ENCODE measurements around the gene SLC34A3.

Gene SLC34A3

GRCh38 chr9:137263506-137263905 is 32.8 kb downstream of the SLC34A3 start:
- no peak for DNase-seq

- DNase-seq = no peak
Observed at GRCh38 chr9:137264067-137264466, 33.4 kb downstream of the SLC34A3 start.

DNA sequence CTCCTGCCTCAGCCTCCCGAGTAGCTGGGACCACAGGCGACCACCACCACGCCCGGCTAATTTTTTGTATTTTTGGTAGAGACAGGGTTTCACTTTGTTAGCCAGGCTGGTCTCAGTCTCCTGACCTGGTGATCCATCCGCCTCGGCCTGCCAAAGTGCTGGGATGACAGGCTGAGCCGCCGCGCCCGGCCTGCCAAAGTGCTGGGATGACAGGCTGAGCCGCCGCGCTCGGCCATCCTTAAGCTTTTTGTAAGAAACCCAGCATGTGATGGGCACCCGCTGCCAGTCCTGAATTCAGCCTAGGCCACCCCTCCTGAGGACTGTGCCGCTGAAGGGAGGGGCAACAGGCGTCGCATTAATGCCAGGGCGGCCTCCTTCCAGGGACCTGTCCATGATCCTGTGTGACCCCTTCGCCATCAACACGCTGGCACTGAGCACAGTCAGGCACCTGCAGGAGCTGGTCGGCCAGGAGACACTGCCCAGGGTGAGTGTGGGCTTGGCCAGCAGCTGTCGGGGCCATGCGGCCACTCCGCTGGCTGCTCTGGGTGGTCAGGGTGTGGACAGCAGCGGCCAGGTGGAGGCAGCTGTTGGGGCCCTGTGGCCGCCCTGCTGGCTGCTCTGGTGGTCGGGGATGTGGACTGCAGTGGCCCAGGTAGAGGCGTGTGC is 34.9 kb downstream of the SLC34A3 start:
- no peak for DNase-seq

GRCh38 chr9:137266162-137266527 is 35.4 kb downstream of the SLC34A3 start:
- no peak for DNase-seq

DNA sequence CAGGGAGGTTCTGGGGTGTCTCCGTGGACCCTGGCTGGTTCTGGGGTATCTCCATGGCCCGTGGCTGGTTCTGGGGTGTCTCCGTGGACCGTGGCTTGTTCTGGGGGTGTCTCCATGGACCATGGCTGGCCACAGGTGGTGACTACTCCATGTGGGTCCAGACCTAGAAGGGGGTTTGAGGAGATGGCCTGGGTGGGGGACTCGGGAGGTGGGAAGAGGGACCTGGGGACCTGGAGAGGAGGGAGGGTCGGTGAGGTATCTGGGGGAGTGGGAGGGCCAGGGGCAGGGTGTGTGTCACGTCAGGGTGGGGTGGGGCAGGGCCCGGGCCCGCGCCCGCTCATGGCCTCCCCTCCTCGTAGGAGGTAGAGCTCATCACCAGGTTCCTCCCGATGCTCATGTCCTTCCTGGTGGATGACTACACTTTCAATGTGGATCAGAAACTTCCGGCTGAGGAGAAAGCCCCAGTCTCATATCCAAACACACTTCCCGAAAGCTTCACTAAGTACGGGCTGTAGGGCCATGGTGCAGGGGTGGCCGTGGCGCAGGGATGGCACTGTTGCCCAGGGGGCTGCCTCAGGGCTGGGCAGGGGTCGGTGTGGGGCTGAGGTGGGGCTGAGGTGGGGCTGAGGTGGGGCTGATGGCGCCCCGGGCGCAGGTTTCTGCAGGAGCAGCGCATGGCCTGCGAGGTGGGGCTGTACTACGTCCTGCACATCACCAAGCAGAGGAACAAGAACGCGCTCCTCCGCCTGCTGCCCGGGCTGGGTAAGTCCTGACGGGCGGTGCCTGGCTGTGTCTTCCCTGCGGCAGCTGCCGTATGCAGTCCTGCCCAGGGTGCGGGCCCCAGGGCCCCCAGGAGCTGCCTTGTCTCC is 36.1 kb downstream of the SLC34A3 start:
- DNase-seq = no peak

- DNase-seq = no peak
Observed at GRCh38 chr9:137267933-137268355, 37.2 kb downstream of the SLC34A3 start.

GRCh38 chr9:137268538-137269201 is 38.0 kb downstream of the SLC34A3 start:
- no peak for DNase-seq

DNA sequence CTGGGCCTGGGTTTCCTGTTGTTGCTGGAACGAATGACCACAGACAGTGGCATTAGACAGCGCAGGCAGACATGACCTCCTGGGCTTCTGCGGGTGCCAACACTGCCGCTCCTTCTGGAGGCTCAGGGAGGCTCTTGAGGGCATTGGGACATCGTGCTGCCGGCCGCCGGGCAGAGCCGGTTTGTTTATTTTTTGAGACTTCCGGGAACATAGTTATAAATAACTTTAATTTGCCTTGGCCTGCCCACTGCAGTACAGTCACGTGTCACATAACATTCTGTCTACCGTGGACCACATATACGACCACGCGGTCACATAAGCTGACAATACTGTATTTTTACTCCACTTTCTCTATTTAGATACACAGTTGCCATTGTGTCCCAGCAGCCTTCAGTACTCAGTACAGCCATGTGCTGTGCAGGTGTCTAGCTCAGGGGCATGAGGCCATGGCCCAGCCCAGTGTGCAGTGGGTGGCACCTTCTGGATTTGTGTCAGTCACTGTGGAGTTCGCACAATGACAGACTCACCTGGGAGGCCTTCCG is 38.6 kb downstream of the SLC34A3 start:
- no peak for DNase-seq

DNA sequence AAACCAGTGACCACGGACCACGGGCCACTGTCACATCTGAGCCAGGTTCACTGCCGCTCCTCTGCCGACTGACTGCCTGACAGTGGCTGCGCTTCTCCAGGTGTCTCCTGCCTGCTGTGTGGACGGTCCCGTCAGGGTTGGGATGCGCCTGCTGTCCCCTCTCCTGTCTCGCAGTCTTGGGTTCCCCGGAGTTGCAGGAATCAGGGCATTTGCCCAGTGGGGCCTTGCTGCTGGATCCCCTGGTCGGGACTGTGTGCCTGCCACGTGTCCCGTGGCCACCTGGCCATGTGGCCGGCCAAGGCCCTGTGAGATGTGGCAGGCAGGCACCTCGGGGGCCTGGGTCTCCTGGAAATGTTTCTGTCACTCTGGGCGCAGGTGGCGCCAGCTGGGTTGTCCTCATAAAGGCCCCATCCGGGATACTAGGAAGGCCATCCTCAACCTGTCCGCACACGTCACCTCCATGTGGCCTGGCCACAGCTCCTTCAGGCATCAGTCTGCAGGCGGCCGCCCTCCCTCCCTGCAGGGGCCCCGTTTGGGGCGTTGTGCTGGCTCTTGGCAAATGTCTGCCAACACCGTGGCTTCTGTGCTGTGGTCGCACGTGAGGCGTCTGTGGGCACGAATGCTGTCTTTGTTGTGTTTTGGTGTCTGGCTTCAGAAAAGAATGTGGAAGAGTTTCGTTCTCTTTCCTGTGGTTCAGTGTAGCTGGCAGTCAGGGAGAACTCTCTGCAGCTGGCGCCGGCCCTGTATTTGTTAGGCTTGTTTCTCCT is 40.4 kb downstream of the SLC34A3 start:
- DNase-seq = no peak

DNA sequence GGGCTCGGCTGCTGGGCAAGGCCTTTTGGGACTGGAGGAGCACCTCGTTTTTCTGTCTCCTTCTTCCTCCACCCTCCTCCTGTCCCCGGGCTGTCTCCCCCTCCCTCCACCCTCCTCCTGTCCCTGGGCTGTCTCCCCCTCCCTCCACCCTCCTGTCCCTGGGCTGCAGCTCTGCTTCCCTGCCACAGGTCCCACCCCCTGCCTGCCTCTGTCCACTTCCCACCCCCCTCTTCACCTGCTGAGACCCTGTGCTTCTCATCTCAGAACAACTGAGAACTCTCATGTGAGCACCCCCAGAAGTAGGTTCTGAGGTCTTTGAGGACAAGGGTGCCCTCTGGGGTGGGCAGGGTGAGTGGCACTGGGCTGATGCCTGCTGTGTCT is 41.0 kb downstream of the SLC34A3 start:
- no peak for DNase-seq

DNA sequence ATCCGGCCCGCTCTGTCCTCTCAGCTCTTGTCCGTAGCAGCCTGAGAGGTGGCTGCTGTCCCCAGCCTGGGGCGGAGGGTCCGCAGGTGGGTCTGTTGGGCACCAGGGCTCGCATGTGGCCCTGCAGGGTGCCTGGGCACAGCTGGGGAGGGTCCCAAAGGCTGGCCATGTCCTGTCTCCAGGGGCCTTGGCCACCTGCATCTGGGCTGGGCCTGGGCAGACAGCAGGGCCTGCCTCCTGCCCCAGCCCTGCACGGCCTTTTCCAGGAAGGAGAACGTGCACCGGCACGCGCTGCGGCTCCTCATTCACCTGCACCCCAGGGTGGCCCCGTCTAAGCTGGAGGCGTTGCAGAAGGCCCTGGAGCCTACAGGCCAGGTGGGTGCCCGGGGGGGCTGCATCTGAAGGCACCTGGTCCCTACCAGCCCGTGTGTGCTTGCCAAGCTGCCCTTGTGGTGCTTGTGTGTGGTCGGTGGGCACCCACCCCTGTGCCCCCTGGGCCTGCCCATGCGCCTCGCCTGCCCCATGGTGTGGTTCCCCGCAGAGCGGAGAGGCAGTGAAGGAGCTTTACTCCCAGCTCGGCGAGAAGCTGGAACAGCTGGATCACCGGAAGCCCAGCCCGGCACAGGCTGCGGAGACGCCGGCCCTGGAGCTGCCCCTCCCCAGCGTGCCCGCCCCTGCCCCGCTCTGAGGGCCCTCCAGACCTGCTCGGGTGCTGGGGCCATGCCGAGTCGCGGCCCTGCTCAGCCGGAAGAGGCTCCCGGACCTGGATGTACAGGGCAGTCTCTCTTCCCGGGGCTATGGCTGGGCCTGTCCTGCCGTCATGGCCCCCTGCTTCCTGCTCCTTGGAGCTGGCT is 41.8 kb downstream of the SLC34A3 start:
- DNase-seq = no peak

DNA sequence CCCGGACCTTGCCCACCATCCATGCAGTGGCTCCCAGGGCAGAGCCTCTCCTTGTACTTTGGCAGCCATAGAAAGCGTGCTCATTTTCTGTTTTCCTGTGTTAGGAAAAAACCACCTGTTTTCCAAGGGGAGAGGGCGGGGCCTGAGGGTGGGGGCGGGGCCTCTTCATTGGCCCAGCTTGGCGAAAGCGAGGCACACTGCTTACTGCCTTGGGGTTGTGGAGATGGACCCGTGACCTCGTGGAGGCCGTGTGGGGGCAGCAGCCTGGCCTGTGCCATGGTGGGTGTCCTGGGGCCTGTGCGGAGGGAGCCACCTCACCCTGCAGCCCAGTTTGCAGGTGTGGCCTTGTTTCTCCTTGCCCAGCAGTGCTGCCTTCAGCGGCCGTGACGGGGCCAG is 42.4 kb downstream of the SLC34A3 start:
- DNase-seq = no peak

DNA sequence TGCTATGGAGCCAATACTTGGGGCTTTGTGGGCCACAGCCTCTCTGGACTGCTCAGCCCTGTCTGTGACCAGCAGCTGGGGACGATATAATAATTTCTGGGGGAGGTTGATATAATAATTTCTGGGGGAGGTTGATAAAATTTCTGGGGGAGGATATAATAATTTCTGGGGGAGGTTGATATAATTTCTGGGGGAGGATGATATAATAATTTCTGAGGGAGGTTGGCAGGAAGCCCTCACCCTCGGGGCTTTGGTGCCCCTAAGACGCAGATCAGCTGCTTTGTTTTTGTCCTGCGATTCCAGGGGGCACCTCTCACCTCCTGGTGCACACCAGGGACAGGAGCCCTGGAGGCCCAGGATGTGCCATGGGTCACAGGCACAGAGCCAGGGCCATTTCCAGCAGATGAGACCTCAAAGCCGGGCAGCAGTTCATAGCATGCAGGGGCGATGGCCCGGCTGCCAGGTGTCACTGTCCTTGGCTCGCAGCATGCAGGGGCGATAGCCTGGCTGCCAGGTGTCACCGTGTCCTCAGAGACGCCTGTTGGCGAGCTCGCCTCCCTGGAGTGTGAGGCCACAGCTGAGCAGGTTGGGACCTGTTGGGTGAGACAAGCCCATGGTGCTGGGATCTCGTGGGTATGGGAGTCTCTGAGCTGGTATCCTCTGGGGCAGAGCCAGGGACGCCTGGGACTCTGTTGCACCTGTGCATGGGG is 43.1 kb downstream of the SLC34A3 start:
- no peak for DNase-seq

DNA sequence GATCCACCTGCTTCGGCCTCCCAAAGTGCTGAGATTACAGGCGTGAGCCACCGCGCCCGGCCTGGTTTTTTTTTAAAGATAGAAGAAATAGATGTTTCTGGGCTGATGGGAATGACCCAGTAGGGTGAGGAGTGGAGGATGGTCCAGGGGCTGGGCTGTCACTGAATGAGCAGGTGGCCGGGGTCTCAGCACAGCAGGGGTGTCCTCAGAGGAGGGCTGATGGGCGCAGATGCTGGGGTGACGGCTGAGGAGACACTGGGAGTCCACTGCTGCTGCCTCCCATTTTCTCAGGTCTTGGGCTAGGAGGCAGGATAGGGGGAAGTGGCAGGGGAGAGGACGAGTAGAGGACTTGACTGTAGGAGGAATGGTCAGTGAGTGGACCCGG is 44.5 kb downstream of the SLC34A3 start:
- DNase-seq = no peak

DNA sequence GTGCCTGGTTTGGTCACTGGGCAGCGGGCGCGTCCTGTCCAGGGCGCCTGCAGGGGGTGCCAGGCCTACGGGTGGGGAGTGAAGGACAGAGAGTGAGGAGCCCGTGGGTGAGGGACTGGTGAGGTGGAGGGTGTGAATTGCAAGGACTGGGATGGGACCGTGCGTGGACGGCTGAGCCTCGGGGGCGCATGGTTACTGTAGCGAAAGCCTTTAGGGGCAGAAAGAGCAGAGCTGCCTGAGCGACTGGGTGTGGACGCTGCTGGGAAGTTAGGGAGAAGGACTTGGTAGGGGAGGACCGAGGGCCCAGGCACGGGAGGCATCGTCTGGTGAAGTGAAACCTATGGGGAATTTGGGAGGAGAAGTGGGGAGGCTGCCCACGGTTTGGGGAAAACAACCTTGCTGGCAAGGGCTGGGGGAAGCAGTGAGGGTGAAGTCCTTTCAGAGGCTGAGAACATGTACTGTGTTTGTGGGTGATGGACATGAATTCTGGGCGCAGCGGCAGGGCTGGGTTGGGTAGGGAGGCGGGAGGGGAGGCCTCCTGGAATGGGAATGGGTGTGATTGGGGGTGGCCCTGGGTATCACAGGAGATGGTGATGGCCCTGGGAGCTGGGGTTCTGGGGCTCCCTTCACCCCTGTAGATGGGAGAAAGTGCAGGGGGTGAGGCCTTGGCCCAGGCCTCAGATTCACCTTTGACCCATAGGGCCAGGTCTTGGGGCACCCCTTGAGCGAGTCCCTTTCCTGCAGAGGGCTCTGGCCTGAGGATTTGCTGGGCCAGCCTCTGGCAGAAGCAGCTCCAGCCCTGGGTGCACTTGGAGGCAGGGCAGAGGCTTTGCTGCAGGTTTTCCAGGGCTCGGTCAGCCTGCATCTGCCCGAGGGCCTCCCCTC is 45.1 kb downstream of the SLC34A3 start:
- DNase-seq = no peak

DNA sequence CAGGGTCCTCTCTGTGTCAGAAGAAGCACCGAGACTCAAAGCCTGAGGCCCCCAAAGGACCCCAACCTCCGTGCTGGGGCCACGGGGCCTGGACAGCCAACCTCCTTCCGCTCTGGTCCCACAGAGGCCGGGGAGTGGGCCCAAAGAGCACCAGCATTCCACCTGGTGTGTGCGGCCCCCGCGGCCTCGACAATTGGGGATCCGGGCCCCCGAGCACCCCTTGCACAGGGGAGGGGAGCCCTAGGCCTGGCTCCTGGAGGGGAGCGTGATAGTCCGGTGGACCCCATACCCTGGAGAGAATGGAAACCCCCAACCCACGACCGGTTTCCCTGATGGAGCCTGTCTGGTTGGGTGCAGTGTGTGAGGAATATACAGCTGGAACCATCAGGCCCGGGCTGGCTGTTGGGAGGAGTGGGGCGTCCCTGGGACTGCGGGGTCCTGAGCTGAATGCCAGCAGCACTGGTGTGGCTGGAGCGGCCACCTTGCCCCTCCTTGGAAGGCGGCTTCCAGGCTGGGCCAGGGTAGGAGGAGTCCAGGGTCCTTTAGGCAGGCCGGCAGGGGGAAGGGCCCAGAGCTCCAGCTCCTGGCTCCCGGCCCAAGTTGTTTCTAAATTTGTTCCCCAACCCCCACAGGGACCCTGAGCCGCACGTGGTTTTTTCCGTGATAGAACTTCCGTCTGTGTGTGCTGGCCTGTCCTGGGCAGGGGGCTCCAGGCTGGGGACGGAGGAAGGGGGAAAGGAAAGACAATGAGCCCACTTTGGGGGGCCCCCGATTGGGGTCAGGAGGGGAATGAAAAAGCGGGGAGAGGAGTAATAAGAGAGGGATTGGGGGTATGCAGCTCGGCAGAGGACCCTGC is 46.0 kb downstream of the SLC34A3 start:
- DNase-seq = no peak

- no peak for DNase-seq
Observed at GRCh38 chr9:137277329-137278041, 46.8 kb downstream of the SLC34A3 start, which contains the start of gene TOR4A. Gene TOR4A, plus strand, starts transcription at chr9:137277726. Its CDS starts 964 bp downstream, at chr9:137278690.

GRCh38 chr9:137278061-137278701 is 47.5 kb downstream of the SLC34A3 start:
- no peak for DNase-seq

All from NCI-H1092 (cell line).